Pancreas (tissue), 10 donors: Measurements from ENCODE around the gene PDE8A. TPM values are rescaled to one million over a fixed set of nuclear protein-coding genes. Genes with fewer than 3 reads are reported as not detected.

Source experiments
- ATAC-seq, 4 donors: fragments of 200-7000 bp; cut with Tn5 transposase; one replicate each; pipeline versions ENCODE4 v1.8.0 to v1.9.1; 2020; ENCODE audit warnings: mild to moderate bottlenecking in 4 of 4, moderate library complexity in 4 of 4
- DNase-seq, 6 donors: peaks; one replicate each; pipeline ENCODE4 v3.0.0-alpha.2; 2020
- FAIRE-seq: peaks from 2 replicates; lab custom pipeline; 2012; peaks lifted over from hg19 to GRCh38; lab: Jason Lieb, UNC
- H3K27ac ChIP-seq, 4 donors: fragments of 200-600 bp; sonication (generic); 1 replicate in 3 of 4; 2 replicates in 1 of 4; pipeline versions ENCODE4 v1.5.0 to v1.8.0; 2020
- H3K27me3 ChIP-seq, 4 donors: fragments of 200-600 bp; one replicate each; pipeline ENCODE4 v1.8.0; 2021
- H3K36me3 ChIP-seq, 3 donors: fragments of 200-600 bp; sonication (generic) in 1 of 3; one replicate each; pipeline versions ENCODE4 v1.5.0 to v1.8.0; 2020 to 2021
- H3K4me1 ChIP-seq, 3 donors: fragments of 200-600 bp; one replicate each; pipeline ENCODE4 v1.8.0; 2021
- H3K4me3 ChIP-seq, 4 donors: fragments of 200-600 bp; sonication (generic) in 2 of 4; one replicate each; pipeline versions ENCODE4 v1.5.0 to v1.8.0; 2020 to 2021
- H3K9me3 ChIP-seq, 4 donors: fragments of 200-600 bp; one replicate each; pipeline ENCODE4 v1.8.0; 2021
- CTCF ChIP-seq, 4 donors: fragments of 200-600 bp; sonication (generic) in 3 of 4; IDR thresholded peaks; one replicate each; pipeline versions ENCODE4 v1.5.0 to v1.8.0; 2021; ENCODE audit warnings: antibody characterized with exemption in 4 of 4
- WGBS, 2 donors: extraction: QIAGEN DNeasy Blood & Tissue Kit; methylation state at CpG; one replicate each; pipeline ENCODE4 v1.1.7; 2013; 5-methylcytosine and 5-hydroxymethylcytosine counted together
- intact Hi-C, 3 donors: fragments of 100-400 bp; cut with DNase I; formaldehyde crosslinking; loops; one replicate each; pipeline versions ENCODE4 v1.11.1 to v1.14.2; 2022
- polyA plus RNA-seq, 2 donors: library from polyadenylated mRNA; stranded (reverse); fragments of 200-250 nt; gene quantifications; one replicate each; pipeline ENCODE4 v1.2.3, GENCODE V29; 2013
- total RNA-seq, 6 donors: library from RNA; stranded (reverse); fragmentation: NEBNext Ultra II Directional in 4 of 6; extraction: Animal tissue kit (Norgen Biotek cat#: 25700) in 4 of 6; gene quantifications; one replicate each; pipeline versions ENCODE4 v1.2.1 to v1.2.4, GENCODE V29; 2021 to 2023
- donor health status: healthy with polysubstance abuse.
- donor health status: DM: no; HTN: no; CAD: no; lungs with moderate emphysema.
- donor health status: DM: no; HTN: no; CAD: no.
- donor health status: control.
- donor health status: control.
- donor health status: Bipolar disorder and iron deficiency.
- donor health status: DM: yes; HTN: yes; CAD: no.
- donor health status: DM: no; HTN: no; CAD: no.
- donor health status: DM: no; HTN: no; CAD: no.
- donor health status: DM: yes; HTN: yes; CAD: no.

The PDE8A gene
- total and polyA plus RNA-seq, 8 donors: 14.7 to 31.3 (median 20.7) TPM

- no peaks in the 10 kb centered on the region for H3K27me3 ChIP-seq
- H3K4me3 ChIP-seq: no peak overlapping the region
- no peaks in the 10 kb centered on the region for H3K9me3 ChIP-seq
- intact Hi-C loops: loop anchor here in 1 of 3 donors (5.0 kb wide), 1 partner anchor 207 kb away; no protein-coding TSS in a partner anchor
- FAIRE-seq: no peak
- ATAC-seq: no peak
- no peak for TF ChIP-seq CTCF (IDR thresholded peaks at IDR 0.05)
- 70 to 73% methylated on average over 13 of the region's 13 CpGs for WGBS, 2 donors
- DNase-seq: no peak
- H3K36me3 ChIP-seq: no peaks in the 10 kb centered on the region
- H3K27ac ChIP-seq: no peak overlapping the region
- no peaks in the 10 kb centered on the region for H3K4me1 ChIP-seq
Measured at GRCh38 chr15:84960391-84961113, 21.1 kb upstream of the PDE8A start.

GRCh38 chr15:84961114-84961452 lies 20.6 kb upstream of the PDE8A start:
- intact Hi-C loops: loop anchor here in 1 of 3 donors (5.0 kb wide), 1 partner anchor 206 kb away; no protein-coding TSS in a partner anchor
- H3K4me3 ChIP-seq: no peak overlapping the region
- no peak for TF ChIP-seq CTCF (IDR thresholded peaks at IDR 0.05)
- H3K9me3 ChIP-seq: no peaks in the 10 kb centered on the region
- H3K27ac ChIP-seq: no peak overlapping the region
- DNase-seq (no peak), FAIRE-seq (no peak), ATAC-seq (no peak)
- H3K27me3 ChIP-seq: no peaks in the 10 kb centered on the region
- 85 to 87% methylated on average over 3 of the region's 3 CpGs for WGBS, 2 donors
- H3K36me3 ChIP-seq: no peaks in the 10 kb centered on the region
- no peaks in the 10 kb centered on the region for H3K4me1 ChIP-seq

GRCh38 chr15:84961707-84962106 lies 19.9 kb upstream of the PDE8A start:
- 80 to 83% methylated on average over 3 of the region's 3 CpGs for WGBS, 2 donors
- H3K27me3 ChIP-seq: no peaks in the 10 kb centered on the region
- no peak for FAIRE-seq

DNA sequence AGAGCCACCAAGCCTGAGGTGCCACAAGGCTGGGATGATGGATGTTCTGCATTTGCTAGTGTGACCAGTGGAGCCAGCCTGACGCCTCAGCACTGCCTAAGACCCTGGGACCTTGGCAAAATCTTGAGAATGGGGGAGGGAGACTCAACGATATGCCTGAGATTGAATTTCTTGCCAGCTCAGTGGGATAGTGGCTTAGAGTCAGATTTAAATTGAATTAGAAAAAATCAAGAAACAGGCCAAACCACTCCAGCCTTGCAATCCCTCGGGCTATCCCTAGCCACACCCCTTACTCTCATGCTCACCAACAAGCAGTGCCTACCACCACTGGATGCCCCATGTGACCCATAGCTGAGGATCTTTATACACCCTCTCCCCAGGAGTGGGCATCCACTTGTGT lies 18.7 kb upstream of the PDE8A start:
- no peak for TF ChIP-seq CTCF (IDR thresholded peaks at IDR 0.05)
- DNase-seq: no peak
- WGBS, 2 donors: 66 to 73% methylated on average over 3 of the region's 3 CpGs
- Histone ChIP-seq H3K4me3 (no peak overlapping the region), H3K27ac (no peak overlapping the region), H3K9me3 (no peaks in the 10 kb centered on the region), H3K4me1 (no peaks in the 10 kb centered on the region), H3K27me3 (no peaks in the 10 kb centered on the region), H3K36me3 (no peaks in the 10 kb centered on the region)
- no peak for ATAC-seq
- no peak for FAIRE-seq
- intact Hi-C loops: loop anchor here in 1 of 3 donors (5.0 kb wide), 1 partner anchor 204 kb away; no protein-coding TSS in a partner anchor

More at GRCh38 chr15:84961707-84962106, 19.9 kb upstream of the PDE8A start:
- ATAC-seq (no peak), DNase-seq (no peak)
- no peaks in the 10 kb centered on the region for H3K9me3 ChIP-seq
- intact Hi-C loops: loop anchor here in 1 of 3 donors (5.0 kb wide), 1 partner anchor 206 kb away; no protein-coding TSS in a partner anchor
- TF ChIP-seq CTCF (IDR thresholded peaks at IDR 0.05): no peak
- H3K36me3 ChIP-seq: no peaks in the 10 kb centered on the region
- no peaks in the 10 kb centered on the region for H3K4me1 ChIP-seq
- no peak overlapping the region for H3K4me3 ChIP-seq
- no peak overlapping the region for H3K27ac ChIP-seq

- Histone ChIP-seq H3K27ac (no peak overlapping the region), H3K36me3 (no peaks in the 10 kb centered on the region), H3K9me3 (no peaks in the 10 kb centered on the region), H3K4me3 (no peak overlapping the region), H3K27me3 (no peaks in the 10 kb centered on the region), H3K4me1 (no peaks in the 10 kb centered on the region)
- no peak for DNase-seq
- intact Hi-C loops: no loop called here
- WGBS, 2 donors: 59 to 66% methylated on average over 3 of the region's 3 CpGs
- FAIRE-seq: no peak
- peak in 1 of 4 donors; percentile 14 for ATAC-seq
- no peak for TF ChIP-seq CTCF (IDR thresholded peaks at IDR 0.05)
Measured at GRCh38 chr15:84967380-84967779, 14.3 kb upstream of the PDE8A start.
